ENCODE measurements around the gene SIK2.

DNA sequence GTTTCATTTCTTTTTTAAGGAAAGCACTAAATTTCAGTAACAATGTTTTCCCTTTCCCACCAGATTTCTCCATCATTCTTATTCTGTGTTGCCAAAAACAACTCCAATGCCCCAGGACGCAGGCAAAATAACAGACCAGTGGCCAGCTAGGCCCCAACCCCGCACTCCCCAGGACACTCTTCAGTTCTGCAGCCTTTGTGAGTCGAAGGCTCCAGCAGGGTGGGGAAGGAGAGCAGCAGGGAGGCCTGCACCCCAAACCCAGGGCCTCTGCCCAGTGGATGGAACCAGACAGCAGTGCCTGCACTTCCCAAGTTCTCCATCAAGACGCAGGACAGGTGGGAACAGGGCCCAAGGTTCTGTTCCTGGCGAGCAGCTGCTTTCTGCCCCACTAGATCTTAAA lies 129.6 kb downstream of the SIK2 start:
- TF ChIP-seq, protein P1, sequence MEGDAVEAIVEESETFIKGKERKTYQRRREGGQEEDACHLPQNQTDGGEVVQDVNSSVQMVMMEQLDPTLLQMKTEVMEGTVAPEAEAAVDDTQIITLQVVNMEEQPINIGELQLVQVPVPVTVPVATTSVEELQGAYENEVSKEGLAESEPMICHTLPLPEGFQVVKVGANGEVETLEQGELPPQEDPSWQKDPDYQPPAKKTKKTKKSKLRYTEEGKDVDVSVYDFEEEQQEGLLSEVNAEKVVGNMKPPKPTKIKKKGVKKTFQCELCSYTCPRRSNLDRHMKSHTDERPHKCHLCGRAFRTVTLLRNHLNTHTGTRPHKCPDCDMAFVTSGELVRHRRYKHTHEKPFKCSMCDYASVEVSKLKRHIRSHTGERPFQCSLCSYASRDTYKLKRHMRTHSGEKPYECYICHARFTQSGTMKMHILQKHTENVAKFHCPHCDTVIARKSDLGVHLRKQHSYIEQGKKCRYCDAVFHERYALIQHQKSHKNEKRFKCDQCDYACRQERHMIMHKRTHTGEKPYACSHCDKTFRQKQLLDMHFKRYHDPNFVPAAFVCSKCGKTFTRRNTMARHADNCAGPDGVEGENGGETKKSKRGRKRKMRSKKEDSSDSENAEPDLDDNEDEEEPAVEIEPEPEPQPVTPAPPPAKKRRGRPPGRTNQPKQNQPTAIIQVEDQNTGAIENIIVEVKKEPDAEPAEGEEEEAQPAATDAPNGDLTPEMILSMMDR (IDR thresholded peaks at IDR 0.05), result no peak
- TF ChIP-seq POLR2A (IDR thresholded peaks at IDR 0.05), result no peak
